K562 (cell line): ENCODE results near the gene FBXL13. TPM values are rescaled to one million over a fixed set of nuclear protein-coding genes. Genes with fewer than 3 reads are reported as not detected.

Experiments used
- ARNT ChIP-seq, 2 experiments: fragments of 450-650 bp; IDR thresholded peaks; 2 replicates each; pipeline ENCODE4 v1.6.1; 2016; ENCODE audit warnings: mild to moderate bottlenecking in 1 of 2
- BACH1 ChIP-seq: fragments of 200-800 bp; sonication (Bioruptor generic); IDR thresholded peaks from 2 replicates; pipeline ENCODE4 v1.6.1; 2016; ENCODE audit warnings: missing genetic modification characterization, missing compliant biosample characterization
- FOXK2 ChIP-seq, 2 experiments: fragments of 450-650 bp; IDR thresholded peaks in 1 of 2; conservative IDR thresholded peaks in 1 of 2; 2 replicates each; pipeline ENCODE4 v1.6.1; 2016; ENCODE audit warnings: low read depth in 2 of 2, mild to moderate bottlenecking in 1 of 2
- HDGF ChIP-seq: fragments of 450-650 bp; IDR thresholded peaks from 2 replicates; pipeline ENCODE4 v1.6.1; 2016
- MAFF ChIP-seq: IDR thresholded peaks from 2 replicates; pipeline ENCODE4 v1.6.1; 2012; ENCODE audit warnings: low read length, improper control_type of control experiment
- NFATC3 ChIP-seq: fragments of 450-650 bp; IDR thresholded peaks from 2 replicates; pipeline ENCODE4 v1.6.1; 2017; ENCODE audit warnings: mild to moderate bottlenecking
- SMARCA5 ChIP-seq: fragments of 450-650 bp; IDR thresholded peaks from 2 replicates; pipeline ENCODE4 v1.6.1; 2016
- TOE1 ChIP-seq, 2 experiments: fragments of 450-650 bp in 1 of 2; sonication (generic) in 1 of 2; formaldehyde crosslinking in 1 of 2; IDR thresholded peaks; 2 replicates each; pipeline versions ENCODE4 v1.7.1 to v1.8.0; 2016 to 2022; ENCODE audit warnings: borderline replicate concordance in 2 of 2, mild to moderate bottlenecking in 2 of 2, antibody characterized with exemption in 1 of 2, inconsistent platforms in 1 of 2, low read depth in 1 of 2, missing genetic modification reagents in 1 of 2, moderate library complexity in 1 of 2
- polyA plus RNA-seq, 8 experiments: library from polyadenylated mRNA; depleted of rRNA in 4 of 8; stranded (reverse) in 5 of 8; unstranded in 3 of 8; fragments of >200 nt; fragmentation: Nextera tagmentation in 2 of 8; fragmentation: Illumina TruSeq in 1 of 8; extraction: Ambion mirVana in 2 of 8; extraction: Trizol in 1 of 8; gene quantifications; 2 replicates each; pipeline versions ENCODE4 v1.2.1 to v1.2.3, GENCODE V29; 2011 to 2014; ENCODE audit warnings: inconsistent platforms in 1 of 8, missing spikeins in 1 of 8
- total RNA-seq, 7 experiments: library from RNA; depleted of rRNA in 6 of 7; stranded (reverse); fragments of >200 nt in 6 of 7; fragmentation: Illumina TruSeq in 2 of 7; extraction: Trizol in 2 of 7; gene quantifications; 2 replicates each; pipeline versions ENCODE4 v1.2.1 to v1.2.3, GENCODE V29; 2011 to 2021; ENCODE audit warnings: low replicate concordance in 1 of 7
- TF ChIP-seq, protein P1 (sequence below): fragments of 450-650 bp; IDR thresholded peaks from 2 replicates; pipeline ENCODE4 v1.6.1; 2016; ENCODE audit warnings: low read depth

FBXL13 gene
- total and polyA plus RNA-seq, 9 of the 15 experiments (the other 6 are each of a cell fraction or from before 2014, with no cell fraction given), result 16.3 to 55.0 (median 25.4) TPM

DNA sequence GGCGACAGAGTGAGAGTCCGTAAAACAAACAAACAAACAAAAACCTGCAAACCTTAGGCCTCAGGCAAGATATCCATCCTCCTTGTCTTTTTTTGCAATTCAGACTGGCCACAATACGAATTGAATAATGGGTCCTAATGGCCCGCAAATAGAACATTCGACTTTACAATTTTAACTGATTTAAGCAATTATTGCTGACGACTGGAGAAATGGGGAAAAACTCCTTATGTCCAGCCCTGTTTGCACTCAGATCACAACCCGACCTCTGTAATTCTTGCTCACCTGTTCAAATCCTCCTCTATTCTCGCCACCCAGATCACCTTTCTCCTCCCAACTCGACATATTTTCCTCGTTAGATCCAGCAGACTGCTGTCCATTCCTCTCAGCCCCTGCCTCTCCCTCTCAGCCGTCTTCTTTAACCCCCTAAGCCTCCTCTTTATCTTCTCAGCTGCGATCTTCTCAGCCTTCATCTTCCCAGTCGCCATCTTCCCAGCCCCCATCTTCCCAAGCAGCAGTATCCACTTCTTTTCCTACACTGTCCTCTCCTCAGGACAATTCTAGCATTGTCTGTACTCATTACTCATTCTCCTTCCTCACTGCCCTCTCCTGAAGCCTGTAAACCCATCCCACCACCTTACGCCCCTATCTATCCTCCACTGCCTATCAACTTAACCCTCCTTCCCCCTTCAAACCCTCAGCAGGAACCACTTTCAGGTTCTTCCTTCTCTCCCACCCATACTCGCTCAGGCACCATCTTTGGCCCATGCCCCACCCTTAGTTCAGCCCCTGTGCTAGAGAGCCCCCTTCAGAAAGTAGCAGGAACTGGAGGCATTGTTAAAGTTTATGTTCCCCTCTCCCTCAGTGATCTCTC is 100.0 kb downstream of the FBXL13 start (continued):
- TF ChIP-seq, protein P1, sequence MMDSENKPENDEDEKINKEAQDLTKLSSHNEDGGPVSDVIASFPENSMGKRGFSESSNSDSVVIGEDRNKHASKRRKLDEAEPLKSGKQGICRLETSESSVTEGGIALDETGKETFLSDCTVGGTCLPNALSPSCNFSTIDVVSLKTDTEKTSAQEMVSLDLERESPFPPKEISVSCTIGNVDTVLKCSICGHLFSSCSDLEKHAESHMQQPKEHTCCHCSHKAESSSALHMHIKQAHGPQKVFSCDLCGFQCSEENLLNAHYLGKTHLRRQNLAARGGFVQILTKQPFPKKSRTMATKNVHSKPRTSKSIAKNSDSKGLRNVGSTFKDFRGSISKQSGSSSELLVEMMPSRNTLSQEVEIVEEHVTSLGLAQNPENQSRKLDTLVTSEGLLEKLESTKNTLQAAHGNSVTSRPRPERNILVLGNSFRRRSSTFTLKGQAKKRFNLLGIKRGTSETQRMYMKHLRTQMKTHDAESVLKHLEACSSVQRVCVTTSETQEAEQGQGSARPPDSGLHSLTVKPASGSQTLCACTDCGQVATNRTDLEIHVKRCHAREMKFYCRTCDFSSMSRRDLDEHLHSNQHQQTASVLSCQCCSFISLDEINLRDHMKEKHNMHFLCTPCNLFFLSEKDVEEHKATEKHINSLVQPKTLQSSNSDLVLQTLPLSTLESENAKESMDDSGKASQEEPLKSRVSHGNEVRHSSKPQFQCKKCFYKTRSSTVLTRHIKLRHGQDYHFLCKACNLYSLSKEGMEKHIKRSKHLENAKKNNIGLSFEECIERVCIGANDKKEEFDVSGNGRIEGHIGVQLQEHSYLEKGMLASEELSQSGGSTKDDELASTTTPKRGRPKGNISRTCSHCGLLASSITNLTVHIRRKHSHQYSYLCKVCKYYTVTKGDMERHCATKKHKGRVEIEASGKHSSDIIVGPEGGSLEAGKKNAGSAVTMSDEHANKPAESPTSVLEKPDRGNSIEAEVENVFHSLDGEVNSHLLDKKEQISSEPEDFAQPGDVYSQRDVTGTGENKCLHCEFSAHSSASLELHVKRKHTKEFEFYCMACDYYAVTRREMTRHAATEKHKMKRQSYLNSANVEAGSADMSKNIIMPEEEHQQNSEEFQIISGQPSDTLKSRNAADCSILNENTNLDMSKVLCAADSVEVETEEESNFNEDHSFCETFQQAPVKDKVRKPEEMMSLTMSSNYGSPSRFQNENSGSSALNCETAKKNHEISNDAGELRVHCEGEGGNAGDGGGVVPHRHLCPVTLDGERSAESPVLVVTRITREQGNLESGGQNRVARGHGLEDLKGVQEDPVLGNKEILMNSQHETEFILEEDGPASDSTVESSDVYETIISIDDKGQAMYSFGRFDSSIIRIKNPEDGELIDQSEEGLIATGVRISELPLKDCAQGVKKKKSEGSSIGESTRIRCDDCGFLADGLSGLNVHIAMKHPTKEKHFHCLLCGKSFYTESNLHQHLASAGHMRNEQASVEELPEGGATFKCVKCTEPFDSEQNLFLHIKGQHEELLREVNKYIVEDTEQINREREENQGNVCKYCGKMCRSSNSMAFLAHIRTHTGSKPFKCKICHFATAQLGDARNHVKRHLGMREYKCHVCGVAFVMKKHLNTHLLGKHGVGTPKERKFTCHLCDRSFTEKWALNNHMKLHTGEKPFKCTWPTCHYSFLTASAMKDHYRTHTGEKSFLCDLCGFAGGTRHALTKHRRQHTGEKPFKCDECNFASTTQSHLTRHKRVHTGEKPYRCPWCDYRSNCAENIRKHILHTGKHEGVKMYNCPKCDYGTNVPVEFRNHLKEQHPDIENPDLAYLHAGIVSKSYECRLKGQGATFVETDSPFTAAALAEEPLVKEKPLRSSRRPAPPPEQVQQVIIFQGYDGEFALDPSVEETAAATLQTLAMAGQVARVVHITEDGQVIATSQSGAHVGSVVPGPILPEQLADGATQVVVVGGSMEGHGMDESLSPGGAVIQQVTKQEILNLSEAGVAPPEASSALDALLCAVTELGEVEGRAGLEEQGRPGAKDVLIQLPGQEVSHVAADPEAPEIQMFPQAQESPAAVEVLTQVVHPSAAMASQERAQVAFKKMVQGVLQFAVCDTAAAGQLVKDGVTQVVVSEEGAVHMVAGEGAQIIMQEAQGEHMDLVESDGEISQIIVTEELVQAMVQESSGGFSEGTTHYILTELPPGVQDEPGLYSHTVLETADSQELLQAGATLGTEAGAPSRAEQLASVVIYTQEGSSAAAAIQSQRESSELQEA, result peak; percentile 59; the same call in 1 of the 2 replicates
- TF ChIP-seq HDGF (peak; percentile 99), TOE1 (IDR thresholded peaks at IDR 0.05; ENCODE audit: borderline replicate concordance) (peak; percentile 51; the same call in 1 of the 2 replicates), TOE1 (CRISPR knock-in tag; IDR thresholded peaks at IDR 0.05; ENCODE audit: borderline replicate concordance, low read depth) (no peak), SMARCA5 (peak; percentile 89), BACH1 (tag) (no peak), FOXK2 (conservative IDR thresholded peaks at IDR 0.05 in 1 of 2, IDR thresholded peaks at IDR 0.05 in 1 of 2; ENCODE audit: low read depth in 2 of 2) (peak; percentile 44 to 55; a peak in 3 of 4 replicates), ARNT (IDR thresholded peaks at IDR 0.05) (peak in 1 of 2 experiments; percentile 61; a peak in 1 of 4 replicates), NFATC3 (peak; percentile 46; the same call in 1 of the 2 replicates), MAFF (peak; percentile 30; the same call in 1 of the 2 replicates)
